GM23248 (cell line): Measurements from ENCODE around the gene KLB.

Experiments used
- EZH2 ChIP-seq: fragments of 200-600 bp; sonication (generic); IDR thresholded peaks from 2 replicates; pipeline ENCODE4 v1.6.1; 2018; ENCODE audit warnings: antibody characterized with exemption, mild to moderate bottlenecking; ENCODE audit not compliant: insufficient read depth, poor library complexity, severe bottlenecking
- EZH2phosphoT487 ChIP-seq: fragments of 200-600 bp; sonication (generic); IDR thresholded peaks from 2 replicates; pipeline ENCODE4 v1.6.1; 2018; ENCODE audit warnings: antibody characterized with exemption, moderate library complexity, mild to moderate bottlenecking, low read depth; ENCODE audit not compliant: insufficient read depth

DNA sequence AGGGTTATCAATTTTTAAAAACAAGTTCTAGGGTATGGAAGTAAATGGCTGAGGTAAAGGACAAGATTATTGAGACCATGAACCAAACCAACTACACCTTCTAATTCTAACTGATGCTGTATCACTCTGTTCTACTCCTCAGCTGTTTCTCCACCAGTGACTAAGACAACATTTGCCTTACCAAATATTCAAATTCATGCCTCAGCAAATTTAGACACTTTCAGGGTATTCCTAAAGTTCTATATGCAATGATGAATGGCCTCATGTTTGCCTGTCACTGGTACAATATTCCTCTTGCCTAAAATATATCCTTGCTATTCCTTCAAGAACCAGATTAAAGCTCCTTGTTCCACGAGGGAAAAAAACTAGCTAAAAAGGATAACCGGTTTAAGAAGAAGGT, 47.0 kb downstream of the KLB start:
- no peak for TF ChIP-seq EZH2
- no peak for TF ChIP-seq EZH2phosphoT487
